Measurements from ENCODE around the gene MTIF3. TPM values are rescaled to one million over a fixed set of nuclear protein-coding genes. Genes with fewer than 3 reads are reported as not detected.

The MTIF3 gene
- total RNA-seq, 1 experiment from 2014 or later: 31.6 TPM

DNA sequence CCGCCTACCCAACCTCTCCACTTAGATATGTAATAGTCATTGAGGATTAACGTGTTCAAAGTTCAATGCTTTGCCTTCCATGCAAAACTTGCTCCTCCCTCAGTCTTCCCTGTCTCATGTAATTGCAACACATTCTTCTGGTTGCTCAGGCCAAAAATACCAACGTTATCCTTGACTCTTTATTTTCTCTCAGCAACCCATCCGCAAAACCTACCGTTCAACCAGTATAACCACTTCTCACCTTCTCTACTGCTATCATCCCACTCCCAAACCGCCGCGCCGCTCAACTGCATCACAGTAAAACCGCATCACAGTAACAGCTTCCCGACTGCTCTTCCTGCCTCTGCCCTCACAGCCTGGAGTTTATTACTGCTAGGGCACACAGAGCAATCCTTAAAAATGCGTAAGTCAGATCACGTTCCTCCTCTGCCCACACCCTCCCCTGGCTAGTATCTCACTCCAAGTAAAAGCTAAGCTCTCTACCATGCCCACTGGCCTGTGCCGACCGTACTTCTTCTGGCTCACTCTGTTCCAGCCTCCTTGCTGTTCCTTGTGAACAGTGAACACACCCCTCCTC lies 8.2 kb downstream of the MTIF3 start:
- Mint-ChIP-seq H3K27me3 (ENCODE audit: low read depth) (no peaks in the 10 kb centered on the region), H3K9me3 (no peaks in the 10 kb centered on the region), H3K36me3 (ENCODE audit: insufficient read depth in 1 of 3, low read depth in 3 of 3) (peaks cover 0 to 12% (median 5%) of the 10 kb centered on the region in 3 experiments; a peak in 4 of 7 replicates), H3K27ac (peak overlapping the region in 1 of 3 experiments; percentile 7; a peak in 1 of 7 replicates), H3K4me3 (no peak overlapping the region), H3K4me1 (no peaks in the 10 kb centered on the region)
- H2BK15ac ChIP-seq (ENCODE audit: low read depth, low read length): no peak overlapping the region
- no peak overlapping the region for H3K4me2 ChIP-seq (ENCODE audit: insufficient read depth, insufficient read length, low read length)
- H4K20me1 ChIP-seq (ENCODE audit: control insufficient read depth, insufficient read depth, insufficient read length): no peaks in the 10 kb centered on the region
- no peak overlapping the region for H4K8ac ChIP-seq (replicated peaks; ENCODE audit: insufficient read length, low read depth, low read length)
- H3K27me3 ChIP-seq (ENCODE audit: insufficient read depth, low read length): no peaks in the 10 kb centered on the region
- no peak overlapping the region for H3K14ac ChIP-seq (ENCODE audit: insufficient read depth, low read length)
- no peaks in the 10 kb centered on the region for H3K9me3 ChIP-seq (ENCODE audit: control insufficient read depth, low read depth, low read length)
- TF ChIP-seq, protein P1, sequence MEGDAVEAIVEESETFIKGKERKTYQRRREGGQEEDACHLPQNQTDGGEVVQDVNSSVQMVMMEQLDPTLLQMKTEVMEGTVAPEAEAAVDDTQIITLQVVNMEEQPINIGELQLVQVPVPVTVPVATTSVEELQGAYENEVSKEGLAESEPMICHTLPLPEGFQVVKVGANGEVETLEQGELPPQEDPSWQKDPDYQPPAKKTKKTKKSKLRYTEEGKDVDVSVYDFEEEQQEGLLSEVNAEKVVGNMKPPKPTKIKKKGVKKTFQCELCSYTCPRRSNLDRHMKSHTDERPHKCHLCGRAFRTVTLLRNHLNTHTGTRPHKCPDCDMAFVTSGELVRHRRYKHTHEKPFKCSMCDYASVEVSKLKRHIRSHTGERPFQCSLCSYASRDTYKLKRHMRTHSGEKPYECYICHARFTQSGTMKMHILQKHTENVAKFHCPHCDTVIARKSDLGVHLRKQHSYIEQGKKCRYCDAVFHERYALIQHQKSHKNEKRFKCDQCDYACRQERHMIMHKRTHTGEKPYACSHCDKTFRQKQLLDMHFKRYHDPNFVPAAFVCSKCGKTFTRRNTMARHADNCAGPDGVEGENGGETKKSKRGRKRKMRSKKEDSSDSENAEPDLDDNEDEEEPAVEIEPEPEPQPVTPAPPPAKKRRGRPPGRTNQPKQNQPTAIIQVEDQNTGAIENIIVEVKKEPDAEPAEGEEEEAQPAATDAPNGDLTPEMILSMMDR (conservative IDR thresholded peaks at IDR 0.05): no peak
- no peak overlapping the region for H2BK12ac ChIP-seq (ENCODE audit: insufficient read length, low read depth, low read length)
- H2BK20ac ChIP-seq (ENCODE audit: low read depth, low read length, poor library complexity, severe bottlenecking): no peak overlapping the region
- DNase-seq: no peak
- H3K79me2 ChIP-seq (ENCODE audit: insufficient read depth, low read length): 0 out of 2 replicates have a peak, but pooled peaks cover 3% of the 10 kb centered on the region
- 100% methylated on average over 5 of the region's 15 CpGs for WGBS (ENCODE audit: extremely low coverage, insufficient read length, low lambda C conversion rate)
- peaks cover 3% of the 10 kb centered on the region for H3K79me1 ChIP-seq (ENCODE audit: insufficient read depth, low read depth, low read length, poor library complexity, severe bottlenecking)
- no peak overlapping the region for H2AFZ ChIP-seq (ENCODE audit: low read length)
- no peak overlapping the region for H3T11ph ChIP-seq (ENCODE audit: low read length)
- no peak overlapping the region for H2BK5ac ChIP-seq (ENCODE audit: insufficient read length, low read length)
- H3K4me1 ChIP-seq (ENCODE audit: insufficient read depth, low read length): no peaks in the 10 kb centered on the region; the same call in 1 of the 2 replicates
- no peak overlapping the region for H4K91ac ChIP-seq (ENCODE audit: insufficient read length, low read depth, low read length)
- no peak overlapping the region for H3K4ac ChIP-seq (ENCODE audit: low read depth, low read length)
- H3K56ac ChIP-seq (ENCODE audit: insufficient read length, low read depth, low read length): no peak overlapping the region
- no peaks in the 10 kb centered on the region for H3K23me2 ChIP-seq (ENCODE audit: insufficient read length, low read depth, low read length, poor library complexity, severe bottlenecking)
- no peak overlapping the region for H2AK5ac ChIP-seq (ENCODE audit: insufficient read length, low read length)
- H3K18ac ChIP-seq (ENCODE audit: insufficient read length, low read depth, low read length): no peak overlapping the region
- H3K27ac ChIP-seq (ENCODE audit: insufficient read length, low read depth, low read length): no peak overlapping the region
- H3K9ac ChIP-seq (ENCODE audit: extremely low read depth, insufficient read length, low read length): no peak overlapping the region
- H3K23ac ChIP-seq (ENCODE audit: insufficient read length, low read depth, low read length): no peak overlapping the region
- no peak overlapping the region for H2BK120ac ChIP-seq (ENCODE audit: low read depth, low read length, poor library complexity, severe bottlenecking)
- H4K5ac ChIP-seq (ENCODE audit: insufficient read length, low read depth, low read length): no peak overlapping the region

All from H9 (cell line).